ENCODE data around the gene GABRB2. TPM values are rescaled to one million over a fixed set of nuclear protein-coding genes. Genes with fewer than 3 reads are reported as not detected.

GABRB2 gene
- total RNA-seq, 1 experiment from 2014 or later, result not detected

DNA sequence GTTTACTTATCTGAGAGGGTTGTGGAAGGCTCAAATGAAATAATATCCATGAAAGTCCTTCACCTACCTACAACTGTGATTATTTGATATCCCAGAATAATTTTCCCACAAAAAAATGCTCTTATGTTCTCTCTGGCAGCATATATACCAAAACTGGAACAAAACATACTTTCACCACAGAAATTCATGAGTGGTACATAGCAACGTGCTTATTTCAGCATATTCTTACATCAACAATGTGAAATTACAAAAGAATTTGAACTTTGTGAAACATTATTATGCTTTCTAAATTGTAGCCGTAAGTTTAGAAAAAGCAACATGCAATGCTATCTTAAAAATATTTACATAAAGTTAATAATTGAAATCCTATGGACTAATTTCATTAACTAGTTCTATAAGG, 137.1 kb downstream of the GABRB2 start:
- intact Hi-C loops (cut with micrococcal nuclease), result no loop called here
- peaks cover 0 to 7% of the 10 kb centered on the region in 2 experiments; a peak in 2 of 4 replicates for H3K9me3 ChIP-seq (ENCODE audit: control insufficient read depth in 1 of 2, insufficient read depth in 1 of 2, low read depth in 1 of 2, low read length in 2 of 2)
- H3K9me2 ChIP-seq (ENCODE audit: insufficient read depth), result no peaks in the 10 kb centered on the region
- no peak overlapping the region for H3K4me3 ChIP-seq (replicated peaks in 1 of 2; ENCODE audit: low read depth in 1 of 2, low read length in 2 of 2)
- H4K20me1 ChIP-seq (ENCODE audit: insufficient read depth), result no peaks in the 10 kb centered on the region; the same call in 1 of the 2 replicates
- H3K27ac ChIP-seq (ENCODE audit: low read depth, low read length), result no peak overlapping the region
- H3K4me1 ChIP-seq (ENCODE audit: control insufficient read depth in 1 of 2, insufficient read depth in 2 of 2, low read length in 2 of 2), result no peaks in the 10 kb centered on the region
- no peaks in the 10 kb centered on the region for H3K27me3 ChIP-seq (ENCODE audit: insufficient read depth, low read length)
- no peak for TF ChIP-seq SIN3A (IDR thresholded peaks at IDR 0.05; ENCODE audit: low read depth)
- TF ChIP-seq RAD21 (IDR thresholded peaks at IDR 0.05; ENCODE audit: low read depth), result no peak
- TF ChIP-seq, protein P1, sequence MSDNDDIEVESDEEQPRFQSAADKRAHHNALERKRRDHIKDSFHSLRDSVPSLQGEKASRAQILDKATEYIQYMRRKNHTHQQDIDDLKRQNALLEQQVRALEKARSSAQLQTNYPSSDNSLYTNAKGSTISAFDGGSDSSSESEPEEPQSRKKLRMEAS (IDR thresholded peaks at IDR 0.05), result no peak
- TF ChIP-seq YY1 (IDR thresholded peaks at IDR 0.05; ENCODE audit: extremely low read depth, insufficient replicate concordance, low read depth, low read length), result no peak
- no peak for TF ChIP-seq JUND (IDR thresholded peaks at IDR 0.05)
- TF ChIP-seq, protein P2, sequence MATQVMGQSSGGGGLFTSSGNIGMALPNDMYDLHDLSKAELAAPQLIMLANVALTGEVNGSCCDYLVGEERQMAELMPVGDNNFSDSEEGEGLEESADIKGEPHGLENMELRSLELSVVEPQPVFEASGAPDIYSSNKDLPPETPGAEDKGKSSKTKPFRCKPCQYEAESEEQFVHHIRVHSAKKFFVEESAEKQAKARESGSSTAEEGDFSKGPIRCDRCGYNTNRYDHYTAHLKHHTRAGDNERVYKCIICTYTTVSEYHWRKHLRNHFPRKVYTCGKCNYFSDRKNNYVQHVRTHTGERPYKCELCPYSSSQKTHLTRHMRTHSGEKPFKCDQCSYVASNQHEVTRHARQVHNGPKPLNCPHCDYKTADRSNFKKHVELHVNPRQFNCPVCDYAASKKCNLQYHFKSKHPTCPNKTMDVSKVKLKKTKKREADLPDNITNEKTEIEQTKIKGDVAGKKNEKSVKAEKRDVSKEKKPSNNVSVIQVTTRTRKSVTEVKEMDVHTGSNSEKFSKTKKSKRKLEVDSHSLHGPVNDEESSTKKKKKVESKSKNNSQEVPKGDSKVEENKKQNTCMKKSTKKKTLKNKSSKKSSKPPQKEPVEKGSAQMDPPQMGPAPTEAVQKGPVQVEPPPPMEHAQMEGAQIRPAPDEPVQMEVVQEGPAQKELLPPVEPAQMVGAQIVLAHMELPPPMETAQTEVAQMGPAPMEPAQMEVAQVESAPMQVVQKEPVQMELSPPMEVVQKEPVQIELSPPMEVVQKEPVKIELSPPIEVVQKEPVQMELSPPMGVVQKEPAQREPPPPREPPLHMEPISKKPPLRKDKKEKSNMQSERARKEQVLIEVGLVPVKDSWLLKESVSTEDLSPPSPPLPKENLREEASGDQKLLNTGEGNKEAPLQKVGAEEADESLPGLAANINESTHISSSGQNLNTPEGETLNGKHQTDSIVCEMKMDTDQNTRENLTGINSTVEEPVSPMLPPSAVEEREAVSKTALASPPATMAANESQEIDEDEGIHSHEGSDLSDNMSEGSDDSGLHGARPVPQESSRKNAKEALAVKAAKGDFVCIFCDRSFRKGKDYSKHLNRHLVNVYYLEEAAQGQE (IDR thresholded peaks at IDR 0.05; ENCODE audit: low read depth), result no peak
- no peak for TF ChIP-seq EZH2phosphoT487 (IDR thresholded peaks at IDR 0.05; ENCODE audit: borderline replicate concordance)
- no peak for TF ChIP-seq CBX3 (IDR thresholded peaks at IDR 0.05; ENCODE audit: low read depth)
- TF ChIP-seq POLR2AphosphoS5 (IDR thresholded peaks at IDR 0.05; ENCODE audit: low read depth, low read length), result no peak
- TF ChIP-seq, protein P3, sequence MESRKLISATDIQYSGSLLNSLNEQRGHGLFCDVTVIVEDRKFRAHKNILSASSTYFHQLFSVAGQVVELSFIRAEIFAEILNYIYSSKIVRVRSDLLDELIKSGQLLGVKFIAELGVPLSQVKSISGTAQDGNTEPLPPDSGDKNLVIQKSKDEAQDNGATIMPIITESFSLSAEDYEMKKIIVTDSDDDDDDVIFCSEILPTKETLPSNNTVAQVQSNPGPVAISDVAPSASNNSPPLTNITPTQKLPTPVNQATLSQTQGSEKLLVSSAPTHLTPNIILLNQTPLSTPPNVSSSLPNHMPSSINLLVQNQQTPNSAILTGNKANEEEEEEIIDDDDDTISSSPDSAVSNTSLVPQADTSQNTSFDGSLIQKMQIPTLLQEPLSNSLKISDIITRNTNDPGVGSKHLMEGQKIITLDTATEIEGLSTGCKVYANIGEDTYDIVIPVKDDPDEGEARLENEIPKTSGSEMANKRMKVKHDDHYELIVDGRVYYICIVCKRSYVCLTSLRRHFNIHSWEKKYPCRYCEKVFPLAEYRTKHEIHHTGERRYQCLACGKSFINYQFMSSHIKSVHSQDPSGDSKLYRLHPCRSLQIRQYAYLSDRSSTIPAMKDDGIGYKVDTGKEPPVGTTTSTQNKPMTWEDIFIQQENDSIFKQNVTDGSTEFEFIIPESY (IDR thresholded peaks at IDR 0.05; ENCODE audit: extremely low read depth, insufficient replicate concordance, low read length), result no peak
- TF ChIP-seq FOSL1 (IDR thresholded peaks at IDR 0.05; ENCODE audit: low read depth), result no peak
- TF ChIP-seq SRF (IDR thresholded peaks at IDR 0.05; ENCODE audit: low read depth), result no peak
- TF ChIP-seq, protein P4, sequence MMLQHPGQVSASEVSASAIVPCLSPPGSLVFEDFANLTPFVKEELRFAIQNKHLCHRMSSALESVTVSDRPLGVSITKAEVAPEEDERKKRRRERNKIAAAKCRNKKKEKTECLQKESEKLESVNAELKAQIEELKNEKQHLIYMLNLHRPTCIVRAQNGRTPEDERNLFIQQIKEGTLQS (IDR thresholded peaks at IDR 0.05), result no peak
- BruUV-seq (replicated peaks), result no TSS peak
- CTCF ChIA-PET, result no interaction called here
- no peaks in the 10 kb centered on the region for H3K79me2 ChIP-seq (ENCODE audit: insufficient read depth, low read length)
- no peak overlapping the region for H3K4me2 ChIP-seq (ENCODE audit: low read length)
- DNase-seq (ENCODE audit: low read depth, low spot score) (no peak), ATAC-seq (no peak)
- H2AFZ ChIP-seq (ENCODE audit: low read depth, low read length, poor library complexity, severe bottlenecking), result no peak overlapping the region
- H3K9ac ChIP-seq (ENCODE audit: low read length), result no peak overlapping the region
- no peaks in the 10 kb centered on the region for H3K36me3 ChIP-seq (ENCODE audit: control insufficient read depth in 1 of 2, insufficient read depth in 2 of 2, low read length in 2 of 2)
- RAD21 ChIA-PET (ENCODE audit: low non-redundant PET in 1 of 2, low total read pairs in 2 of 2, uncharacterized antibody in 2 of 2, unreplicated experiment in 2 of 2), result no interaction called here
- POLR2A ChIA-PET, result no interaction called here
